A549 (cell line): ENCODE results near the gene CTDSPL. TPM values are rescaled to one million over a fixed set of nuclear protein-coding genes. Genes with fewer than 3 reads are reported as not detected.

Source experiments
- ATAC-seq, 2 experiments: fragments of 200-7000 bp in 1 of 2; fragments of >200 bp in 1 of 2; cut with Nextera tagmentation in 1 of 2; cut with Tn5 transposase in 1 of 2; 3 replicates each; pipeline versions ENCODE4 v1.8.0 to v1.9.1; 2018 to 2020; ENCODE audit warnings: mild to moderate bottlenecking in 1 of 2, moderate library complexity in 1 of 2
- CTCF ChIA-PET: fragments of 300-600 bp; sonication (Branson Sonifier 250); formaldehyde crosslinking; extraction: SDS; loops from one replicate; lab custom pipeline; 2021; ENCODE audit warnings: antibody characterized with exemption, inconsistent platforms; lab: Yijun Ruan, JAX
- POLR2A ChIA-PET: fragments of 350-600 bp; formaldehyde crosslinking; extraction: SDS; loops from one replicate; lab custom pipeline; 2021; ENCODE audit warnings: antibody characterized with exemption, inconsistent platforms; lab: Yijun Ruan, JAX
- DNase-seq, 2 experiments: peaks; one replicate each; pipeline versions ENCODE4 v3.0.0 to v3.0.0-alpha.2; 2011 to 2016; ENCODE audit warnings: low read depth in 1 of 2, low spot score in 1 of 2
- FAIRE-seq: peaks from 2 replicates; lab custom pipeline; 2011; peaks lifted over from hg19 to GRCh38; lab: Jason Lieb, UNC
- H3K27ac ChIP-seq, 2 experiments: fragments of >200 bp; sonication (Bioruptor Twin); formaldehyde crosslinking; 3 replicates each; pipeline ENCODE4 v1.5.1; 2016 to 2017
- H3K4me1 ChIP-seq: fragments of >200 bp; sonication (Bioruptor Twin); formaldehyde crosslinking; 3 replicates; pipeline ENCODE4 v1.6.1; 2016
- H3K4me2 ChIP-seq: fragments of >200 bp; sonication (Bioruptor Twin); formaldehyde crosslinking; 3 replicates; pipeline ENCODE4 v1.6.1; 2016
- H3K4me3 ChIP-seq: fragments of >200 bp; sonication (Bioruptor Twin); formaldehyde crosslinking; 3 replicates; pipeline ENCODE4 v1.5.1; 2016
- H3K9me3 ChIP-seq: fragments of >200 bp; sonication (Bioruptor Twin); formaldehyde crosslinking; 3 replicates; pipeline ENCODE4 v1.6.1; 2016
- BCL3 ChIP-seq: fragments of >200 bp; sonication (Bioruptor Twin); formaldehyde crosslinking; IDR thresholded peaks from 3 replicates; pipeline ENCODE4 v1.6.1; 2016
- CBX8 ChIP-seq: fragments of 200-600 bp; sonication (generic); IDR thresholded peaks from 2 replicates; pipeline ENCODE4 v1.6.1; 2016
- CHD2 ChIP-seq: fragments of 150-350 bp; IDR thresholded peaks from 2 replicates; pipeline ENCODE4 v1.6.1; 2014; ENCODE audit warnings: low read length; ENCODE audit not compliant: partially characterized antibody
- CTCF ChIP-seq: fragments of >200 bp; sonication (Bioruptor Twin); formaldehyde crosslinking; IDR thresholded peaks from 3 replicates; pipeline ENCODE4 v1.5.1; 2016
- E2F6 ChIP-seq: IDR thresholded peaks from 2 replicates; pipeline ENCODE4 v1.6.1; 2012; ENCODE audit warnings: low read depth, borderline replicate concordance
- EHMT2 ChIP-seq: fragments of 200-600 bp; sonication (generic); IDR thresholded peaks from 2 replicates; pipeline ENCODE4 v1.6.1; 2016; ENCODE audit warnings: antibody characterized with exemption, low read depth, mild to moderate bottlenecking, moderate library complexity
- FOSB ChIP-seq: fragments of 250-450 bp; sonication (Bioruptor Pico); IDR thresholded peaks from 2 replicates; pipeline ENCODE4 v1.5.0; 2020; ENCODE audit warnings: mild to moderate bottlenecking, moderate library complexity
- HMGXB4 ChIP-seq: fragments of 250-450 bp; sonication (Bioruptor Pico); IDR thresholded peaks from 2 replicates; pipeline ENCODE4 v1.5.0; 2021; ENCODE audit warnings: mild to moderate bottlenecking, moderate library complexity, borderline replicate concordance
- MAX ChIP-seq: IDR thresholded peaks from 2 replicates; pipeline ENCODE4 v1.6.1; 2012
- PBX3 ChIP-seq: IDR thresholded peaks from 2 replicates; pipeline ENCODE4 v1.6.1; 2012
- POLR2A ChIP-seq: IDR thresholded peaks from 2 replicates; pipeline ENCODE4 v1.6.1; 2012; ENCODE audit warnings: mild to moderate bottlenecking, low read length
- RAD21 ChIP-seq, 2 experiments: fragments of >200 bp in 1 of 2; sonication (Bioruptor Twin) in 1 of 2; formaldehyde crosslinking in 1 of 2; IDR thresholded peaks in 1 of 2; conservative IDR thresholded peaks in 1 of 2; 2 replicates in 1 of 2; 3 replicates in 1 of 2; pipeline ENCODE4 v1.6.1; 2012 to 2018; ENCODE audit warnings: inconsistent platforms in 1 of 2
- RNF2 ChIP-seq: fragments of 200-600 bp; sonication (generic); IDR thresholded peaks from 2 replicates; pipeline ENCODE4 v1.6.1; 2016; ENCODE audit warnings: low read depth, mild to moderate bottlenecking, antibody characterized with exemption, moderate library complexity, borderline replicate concordance
- SMC3 ChIP-seq: fragments of >200 bp; sonication (Bioruptor Twin); formaldehyde crosslinking; IDR thresholded peaks from 3 replicates; pipeline ENCODE4 v1.6.1; 2018; ENCODE audit warnings: inconsistent platforms
- USF2 ChIP-seq: fragments of 450-650 bp; IDR thresholded peaks from 2 replicates; pipeline ENCODE4 v1.6.1; 2014; ENCODE audit warnings: antibody characterized with exemption
- ZC3H11A ChIP-seq: fragments of 450-650 bp; IDR thresholded peaks from 2 replicates; pipeline ENCODE4 v1.6.1; 2014; ENCODE audit warnings: antibody characterized with exemption, mild to moderate bottlenecking
- ZNF302 ChIP-seq: fragments of 250-450 bp; sonication (Bioruptor Pico); IDR thresholded peaks from 2 replicates; pipeline ENCODE4 v1.9.0; 2021; ENCODE audit warnings: inconsistent platforms, mild to moderate bottlenecking, moderate library complexity
- WGBS: methylation state at CpG from one replicate; pipeline ENCODE4 v1.1.6; 2017; ENCODE audit errors: missing lambda C conversion rate; 5-methylcytosine and 5-hydroxymethylcytosine counted together
- polyA plus RNA-seq, 4 experiments: library from polyadenylated mRNA; depleted of rRNA in 3 of 4; stranded (reverse); fragments of >200 nt; fragmentation: RNase III in 1 of 4; extraction: RNeasy Plus Mini Kit Qiagen cat#74134 plus additional on column Dnase treatment in 1 of 4; gene quantifications; 2 replicates in 3 of 4; 3 replicates in 1 of 4; pipeline ENCODE4 v1.2.3, GENCODE V29; 2011 to 2017

The CTDSPL gene
- polyA plus RNA-seq, 2 of the 4 experiments (the other 2 are of a cell fraction) = 9.9 to 35.1 TPM

- peak; percentile 75 to 88 for ATAC-seq
- Histone ChIP-seq H3K4me2 (no peak overlapping the region), H3K4me3 (no peak overlapping the region)
- WGBS = 37% methylated on average over 13 of the region's 14 CpGs
- POLR2A ChIA-PET = no interaction called here
- no peak for TF ChIP-seq ZC3H11A
- TF ChIP-seq ZNF302 (CRISPR knock-in tag) = no peak
- peak; percentile 72 for TF ChIP-seq CTCF
- no peak for TF ChIP-seq CBX8
- TF ChIP-seq HMGXB4 (CRISPR knock-in tag) = no peak
- peak; percentile 74 for TF ChIP-seq SMC3
- no peak for TF ChIP-seq BCL3
- TF ChIP-seq USF2 = peak; percentile 60
- peak; percentile 51 to 62 for TF ChIP-seq RAD21 (conservative IDR thresholded peaks at IDR 0.05 in 1 of 2, IDR thresholded peaks at IDR 0.05 in 1 of 2)
- TF ChIP-seq EHMT2 = no peak
- TF ChIP-seq E2F6 = no peak
- TF ChIP-seq FOSB = no peak
- TF ChIP-seq, all 56 proteins: peak for 4
- FAIRE-seq (peak; percentile 78), DNase-seq (peak; percentile 55 to 76)
- Histone ChIP-seq H3K27ac (no peak overlapping the region), H3K9me3 (no peaks in the 10 kb centered on the region), H3K4me1 (peaks cover 4% of the 10 kb centered on the region; the same call in 1 of the 3 replicates)
- CTCF ChIA-PET = interaction anchor here (0.7 to 5.5 kb wide), 31 partner anchors 8 to 483 kb away, joined by 3 to 52 read pairs (median 4); partner anchors contain the start of genes OXSR1 and XYLB
Measured at GRCh38 chr3:38004415-38005075, 142.9 kb downstream of the CTDSPL start.

- no peak overlapping the region for H3K27ac ChIP-seq
- POLR2A ChIA-PET = no interaction called here
Measured at GRCh38 chr3:38005076-38006020, 143.7 kb downstream of the CTDSPL start.

More at GRCh38 chr3:38005076-38006020, 143.7 kb downstream of the CTDSPL start:
- CTCF ChIA-PET = interaction anchor here (0.7 to 5.5 kb wide), 15 partner anchors 8 to 475 kb away, joined by 3 to 52 read pairs (median 3); partner anchors contain the start of genes OXSR1 and XYLB
- DNase-seq (no peak), ATAC-seq (no peak), FAIRE-seq (no peak)
- Histone ChIP-seq H3K4me2 (no peak overlapping the region), H3K4me1 (0 out of 3 replicates have a peak, but pooled peaks cover 4% of the 10 kb centered on the region), H3K4me3 (no peak overlapping the region), H3K9me3 (no peaks in the 10 kb centered on the region)
- TF ChIP-seq POLR2A (no peak), RNF2 (no peak), CHD2 (no peak), MAX (no peak), PBX3 (no peak)
- 69% methylated on average over 15 of the region's 15 CpGs for WGBS
